Rectal smooth muscle tissue (tissue), 1 donor: ENCODE measurements around the gene MYOC.

Experiments
- H3K27ac ChIP-seq: one replicate; pipeline ENCODE4 v1.7.0; 2013; ENCODE audit warnings: low read depth, low read length, inconsistent platforms
- H3K27me3 ChIP-seq: one replicate; pipeline ENCODE4 v1.7.0; 2013; ENCODE audit warnings: low read length; ENCODE audit not compliant: control insufficient read depth, insufficient read depth
- H3K36me3 ChIP-seq: one replicate; pipeline ENCODE4 v1.7.0; 2013; ENCODE audit warnings: low read length; ENCODE audit not compliant: control insufficient read depth, insufficient read depth
- H3K4me1 ChIP-seq: one replicate; pipeline ENCODE4 v1.7.0; 2013; ENCODE audit warnings: low read length; ENCODE audit not compliant: control insufficient read depth, insufficient read depth
- H3K4me3 ChIP-seq: one replicate; pipeline ENCODE4 v1.7.0; 2013; ENCODE audit warnings: low read length
- H3K9ac ChIP-seq: one replicate; pipeline ENCODE4 v1.7.0; 2013; ENCODE audit warnings: low read length

MYOC gene

GRCh38 chr1:171590022-171590421 lies 62.5 kb downstream of the MYOC start:
- no peaks in the 10 kb centered on the region for H3K4me1 ChIP-seq
- H3K9ac ChIP-seq = no peak overlapping the region
- H3K4me3 ChIP-seq = no peak overlapping the region
- H3K36me3 ChIP-seq = peaks cover 27% of the 10 kb centered on the region
- no peaks in the 10 kb centered on the region for H3K27me3 ChIP-seq
- H3K27ac ChIP-seq = no peak overlapping the region

- Histone ChIP-seq H3K9ac (no peak overlapping the region), H3K27ac (no peak overlapping the region), H3K4me1 (no peaks in the 10 kb centered on the region), H3K4me3 (no peak overlapping the region), H3K27me3 (no peaks in the 10 kb centered on the region), H3K36me3 (peaks cover 33% of the 10 kb centered on the region)
These were observed 64.3 kb downstream of the MYOC start for GRCh38 chr1:171588230-171588629.

GRCh38 chr1:171585715-171586114 lies 66.8 kb downstream of the MYOC start:
- no peak overlapping the region for H3K27ac ChIP-seq
- peaks cover 30% of the 10 kb centered on the region for H3K36me3 ChIP-seq
- H3K4me3 ChIP-seq = no peak overlapping the region
- H3K9ac ChIP-seq = no peak overlapping the region
- H3K4me1 ChIP-seq = no peaks in the 10 kb centered on the region
- no peaks in the 10 kb centered on the region for H3K27me3 ChIP-seq
